Neutrophil (primary cell): ENCODE measurements around the gene ARMC8.

Source experiments
- H3K27ac ChIP-seq: fragments of 200-600 bp; sonication (generic); 2 replicates; pipeline ENCODE4 v1.5.1; 2016; ENCODE audit warnings: mild to moderate bottlenecking, moderate library complexity
- H3K27me3 ChIP-seq: fragments of 200-600 bp; sonication (generic); 2 replicates; pipeline ENCODE4 v1.6.0; 2016; ENCODE audit warnings: mild to moderate bottlenecking
- H3K36me3 ChIP-seq: fragments of 200-600 bp; sonication (generic); 2 replicates; pipeline ENCODE4 v1.5.1; 2017
- H3K4me1 ChIP-seq, 2 experiments: fragments of 200-600 bp in 1 of 2; sonication (generic) in 1 of 2; 1 replicate in 1 of 2; 2 replicates in 1 of 2; pipeline versions ENCODE4 v1.5.1 to v1.6.1; 2013 to 2016; ENCODE audit warnings: low read depth in 1 of 2, low read length in 1 of 2, mild to moderate bottlenecking in 1 of 2, moderate library complexity in 1 of 2; ENCODE audit not compliant: control insufficient read depth in 1 of 2, insufficient read depth in 1 of 2
- H3K4me3 ChIP-seq, 2 experiments: fragments of 200-600 bp in 1 of 2; sonication (generic) in 1 of 2; 1 replicate in 1 of 2; 2 replicates in 1 of 2; pipeline ENCODE4 v1.5.1; 2013 to 2016; ENCODE audit warnings: low read depth in 1 of 2, low read length in 1 of 2, mild to moderate bottlenecking in 1 of 2, moderate library complexity in 1 of 2
- H3K9me3 ChIP-seq: fragments of 200-600 bp; sonication (generic); 2 replicates; pipeline ENCODE4 v1.5.1; 2016
- TF ChIP-seq, protein P1 (sequence below): fragments of 200-600 bp; sonication (generic); IDR thresholded peaks from 2 replicates; pipeline ENCODE4 v1.5.1; 2016; ENCODE audit warnings: antibody characterized with exemption

Gene ARMC8

DNA sequence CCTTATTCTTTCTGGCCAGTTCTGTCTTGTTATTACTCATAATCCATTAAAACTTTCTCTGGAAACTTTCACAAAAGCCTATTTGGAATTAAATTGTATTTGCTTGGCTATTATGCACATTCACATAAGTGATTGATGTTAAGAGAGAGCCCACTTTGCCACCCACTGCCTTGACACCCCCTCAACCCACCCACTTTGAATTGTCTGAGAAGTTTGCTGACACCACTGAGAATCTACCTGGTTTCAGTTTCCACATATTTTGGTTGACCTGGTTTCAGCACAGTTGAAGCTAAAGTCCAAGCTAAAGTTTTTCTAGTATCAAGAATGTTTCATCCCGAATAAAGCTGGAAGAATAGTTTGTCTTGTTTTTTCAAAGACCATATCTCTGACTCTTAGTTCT, 70.9 kb downstream of the ARMC8 start:
- H3K27me3 ChIP-seq = no peaks in the 10 kb centered on the region
- H3K36me3 ChIP-seq = peaks cover 20% of the 10 kb centered on the region
- no peaks in the 10 kb centered on the region for H3K4me1 ChIP-seq
- H3K27ac ChIP-seq = no peak overlapping the region
- no peaks in the 10 kb centered on the region for H3K9me3 ChIP-seq
- no peak overlapping the region for H3K4me3 ChIP-seq
- TF ChIP-seq, protein P1, sequence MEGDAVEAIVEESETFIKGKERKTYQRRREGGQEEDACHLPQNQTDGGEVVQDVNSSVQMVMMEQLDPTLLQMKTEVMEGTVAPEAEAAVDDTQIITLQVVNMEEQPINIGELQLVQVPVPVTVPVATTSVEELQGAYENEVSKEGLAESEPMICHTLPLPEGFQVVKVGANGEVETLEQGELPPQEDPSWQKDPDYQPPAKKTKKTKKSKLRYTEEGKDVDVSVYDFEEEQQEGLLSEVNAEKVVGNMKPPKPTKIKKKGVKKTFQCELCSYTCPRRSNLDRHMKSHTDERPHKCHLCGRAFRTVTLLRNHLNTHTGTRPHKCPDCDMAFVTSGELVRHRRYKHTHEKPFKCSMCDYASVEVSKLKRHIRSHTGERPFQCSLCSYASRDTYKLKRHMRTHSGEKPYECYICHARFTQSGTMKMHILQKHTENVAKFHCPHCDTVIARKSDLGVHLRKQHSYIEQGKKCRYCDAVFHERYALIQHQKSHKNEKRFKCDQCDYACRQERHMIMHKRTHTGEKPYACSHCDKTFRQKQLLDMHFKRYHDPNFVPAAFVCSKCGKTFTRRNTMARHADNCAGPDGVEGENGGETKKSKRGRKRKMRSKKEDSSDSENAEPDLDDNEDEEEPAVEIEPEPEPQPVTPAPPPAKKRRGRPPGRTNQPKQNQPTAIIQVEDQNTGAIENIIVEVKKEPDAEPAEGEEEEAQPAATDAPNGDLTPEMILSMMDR = no peak

DNA sequence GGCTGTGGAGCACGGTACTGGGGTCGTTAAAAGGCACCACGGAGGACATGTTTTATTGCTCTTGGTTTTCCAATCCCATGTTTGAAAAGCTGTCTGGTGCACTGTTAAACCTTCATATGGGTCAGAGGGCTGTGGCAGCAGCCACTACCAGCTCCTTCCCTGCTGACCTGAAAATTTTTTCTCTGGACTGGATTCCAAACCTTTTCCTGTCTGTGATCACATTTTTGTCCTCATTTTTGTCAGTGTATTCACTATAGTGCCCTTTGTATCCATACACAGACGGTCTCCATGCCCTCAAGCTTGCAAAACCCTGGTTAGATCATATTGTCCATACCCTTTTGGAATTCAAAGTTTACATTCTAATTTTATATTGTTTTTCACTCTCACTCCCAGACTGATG, 72.0 kb downstream of the ARMC8 start:
- Histone ChIP-seq H3K9me3 (no peaks in the 10 kb centered on the region), H3K36me3 (peaks cover 31% of the 10 kb centered on the region), H3K27ac (no peak overlapping the region), H3K4me1 (no peaks in the 10 kb centered on the region), H3K27me3 (no peaks in the 10 kb centered on the region), H3K4me3 (no peak overlapping the region)
- TF ChIP-seq, protein P1 = no peak

DNA sequence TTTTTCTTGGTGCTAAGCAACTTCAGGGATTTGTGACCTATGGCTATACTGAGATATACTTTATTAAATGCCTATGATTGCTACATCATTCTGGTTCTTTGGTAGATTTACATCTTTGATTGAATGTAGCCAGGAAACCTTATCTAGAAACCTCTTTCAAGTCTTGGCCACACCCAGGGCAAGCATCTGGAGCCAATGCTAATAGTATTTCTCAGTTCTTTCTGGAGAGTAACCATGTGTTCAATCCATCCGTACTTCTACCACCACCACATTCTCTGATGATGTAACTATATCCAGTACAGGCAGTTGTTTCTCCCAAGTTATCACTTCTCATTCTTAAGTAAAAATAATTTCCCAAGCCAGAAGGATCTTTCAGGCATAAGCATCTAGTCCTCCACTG, 73.5 kb downstream of the ARMC8 start:
- Histone ChIP-seq H3K27me3 (no peaks in the 10 kb centered on the region), H3K4me1 (no peaks in the 10 kb centered on the region), H3K27ac (no peak overlapping the region), H3K9me3 (no peaks in the 10 kb centered on the region), H3K36me3 (peaks cover 44% of the 10 kb centered on the region), H3K4me3 (no peak overlapping the region)
- TF ChIP-seq, protein P1 = no peak

DNA sequence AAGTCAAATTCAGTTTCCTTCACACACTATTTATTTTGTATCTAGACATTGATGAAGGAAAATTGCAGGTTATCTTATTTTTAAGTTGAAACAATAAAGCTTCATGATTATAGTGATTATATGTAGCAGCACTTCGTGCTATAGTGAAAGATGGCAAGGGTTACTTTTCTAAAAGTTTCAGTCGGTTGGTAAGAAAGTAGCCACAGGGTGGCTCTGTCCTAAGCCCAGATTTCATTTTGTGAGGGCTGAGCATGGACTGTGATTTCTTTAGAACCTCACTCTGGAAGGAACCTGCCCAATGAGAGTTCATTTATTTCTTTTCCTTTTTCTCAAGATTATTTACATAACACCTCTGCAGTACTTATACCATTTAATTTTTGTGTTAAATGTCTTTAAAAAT, 76.0 kb downstream of the ARMC8 start:
- Histone ChIP-seq H3K36me3 (peaks cover 69% of the 10 kb centered on the region), H3K27me3 (no peaks in the 10 kb centered on the region), H3K27ac (no peak overlapping the region), H3K4me3 (no peak overlapping the region), H3K4me1 (no peaks in the 10 kb centered on the region), H3K9me3 (no peaks in the 10 kb centered on the region)
- TF ChIP-seq, protein P1 = no peak

DNA sequence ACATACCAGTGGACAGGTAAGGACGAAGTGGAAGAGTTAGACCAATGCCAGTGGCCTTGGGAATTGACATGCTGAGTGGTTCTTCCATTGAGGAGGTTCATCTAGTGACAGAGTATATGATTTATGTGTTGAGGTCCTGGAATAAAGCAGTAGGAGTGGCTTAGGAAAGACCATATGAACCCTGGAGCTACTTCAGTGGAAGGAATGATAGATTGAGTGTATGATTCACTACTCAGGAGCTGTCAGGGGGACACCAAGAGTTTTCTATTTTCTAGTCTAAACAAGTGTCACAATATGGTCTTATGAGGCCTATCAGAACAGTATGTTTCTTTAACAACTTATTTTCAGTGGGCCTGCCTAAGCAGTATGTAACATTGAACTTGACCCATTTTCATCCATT, 78.6 kb downstream of the ARMC8 start:
- TF ChIP-seq, protein P1 = no peak
- Histone ChIP-seq H3K27ac (no peak overlapping the region), H3K4me1 (no peaks in the 10 kb centered on the region), H3K36me3 (peaks cover 73% of the 10 kb centered on the region), H3K9me3 (no peaks in the 10 kb centered on the region), H3K4me3 (no peak overlapping the region), H3K27me3 (no peaks in the 10 kb centered on the region)

DNA sequence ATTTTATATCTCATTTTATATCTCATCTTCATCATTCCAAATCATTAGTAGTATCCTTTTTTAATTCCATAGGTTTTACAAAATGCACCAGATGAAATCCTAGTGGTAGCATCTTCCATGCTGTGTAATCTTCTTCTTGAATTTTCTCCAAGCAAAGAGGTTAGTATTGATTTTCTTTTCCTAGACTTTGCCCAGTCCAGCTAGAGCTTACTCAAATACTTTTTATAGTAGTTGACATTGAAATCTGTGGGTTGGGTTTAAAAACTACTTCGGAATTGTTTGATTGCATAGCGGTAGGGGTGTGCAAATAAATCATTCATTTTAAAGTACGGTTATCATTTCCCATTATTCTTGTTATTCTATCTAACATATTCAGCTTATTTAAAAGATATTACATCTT, 80.0 kb downstream of the ARMC8 start:
- TF ChIP-seq, protein P1 = no peak
- Histone ChIP-seq H3K36me3 (peaks cover 83% of the 10 kb centered on the region), H3K4me1 (no peaks in the 10 kb centered on the region), H3K27me3 (no peaks in the 10 kb centered on the region), H3K27ac (no peak overlapping the region), H3K4me3 (no peak overlapping the region), H3K9me3 (no peaks in the 10 kb centered on the region)
